ENCODE results near the gene CPA5.

Gene CPA5

GRCh38 chr7:130379921-130380860 lies 35.6 kb downstream of the CPA5 start, which contains the start of gene CPA1:
Gene CPA1, plus strand, starts transcription at chr7:130380494. Its CDS starts 27 bp downstream, at chr7:130380521.
- no peak for DNase-seq

GRCh38 chr7:130380861-130381455 lies 36.3 kb downstream of the CPA5 start:
- no peak for DNase-seq

GRCh38 chr7:130381468-130382312 lies 37.1 kb downstream of the CPA5 start:
- DNase-seq: no peak

GRCh38 chr7:130383187-130383980 lies 38.8 kb downstream of the CPA5 start:
- DNase-seq: no peak

GRCh38 chr7:130384371-130384801 lies 39.8 kb downstream of the CPA5 start:
- DNase-seq: no peak

GRCh38 chr7:130384841-130385599 lies 40.4 kb downstream of the CPA5 start:
- no peak for DNase-seq

- DNase-seq: no peak
Observed at GRCh38 chr7:130385600-130386066, 41.0 kb downstream of the CPA5 start.

GRCh38 chr7:130386876-130387275 lies 42.3 kb downstream of the CPA5 start:
- no peak for DNase-seq

- no peak for DNase-seq
Observed at GRCh38 chr7:130387306-130387627, 42.7 kb downstream of the CPA5 start.

GRCh38 chr7:130387628-130388403 lies 43.2 kb downstream of the CPA5 start:
- DNase-seq: no peak

GRCh38 chr7:130388671-130389070 lies 44.1 kb downstream of the CPA5 start:
- DNase-seq: no peak

GRCh38 chr7:130390486-130390885 lies 45.9 kb downstream of the CPA5 start:
- DNase-seq: no peak

GRCh38 chr7:130393101-130393561 lies 48.5 kb downstream of the CPA5 start:
- no peak for DNase-seq

GRCh38 chr7:130393841-130394411 lies 49.3 kb downstream of the CPA5 start:
- DNase-seq: no peak

GRCh38 chr7:130394421-130395195 lies 50.0 kb downstream of the CPA5 start:
- DNase-seq: no peak

GRCh38 chr7:130395421-130395820 lies 50.8 kb downstream of the CPA5 start:
- DNase-seq: no peak

GRCh38 chr7:130396109-130396508 lies 51.5 kb downstream of the CPA5 start:
- DNase-seq: no peak

GRCh38 chr7:130397051-130397757 lies 52.6 kb downstream of the CPA5 start:
- no peak for DNase-seq

- DNase-seq: no peak
Observed at GRCh38 chr7:130397758-130398073, 53.1 kb downstream of the CPA5 start.
